Gastrocnemius medialis (tissue), 4 donors: ENCODE results near the gene FAM3D. TPM values are rescaled to one million over a fixed set of nuclear protein-coding genes. Genes with fewer than 3 reads are reported as not detected.

ENCODE experiments used
- ATAC-seq, 2 donors: fragments of 150-250 bp; one replicate each; pipeline ENCODE4 v1.9.1; 2016
- DNase-seq, 2 donors: peaks; one replicate each; pipeline ENCODE4 v3.0.0-alpha.2; 2019
- H3K27ac ChIP-seq, 4 donors: fragments of 200-600 bp; sonication (generic); 1 replicate in 1 of 4; 2 replicates in 3 of 4; pipeline ENCODE4 v1.5.1; 2016 to 2018; ENCODE audit warnings: mild to moderate bottlenecking in 2 of 4, moderate library complexity in 1 of 4
- H3K27me3 ChIP-seq, 3 donors: fragments of 200-600 bp; sonication (generic) in 2 of 3; 1 replicate in 1 of 3; 2 replicates in 2 of 3; pipeline versions ENCODE4 v1.5.1 to v1.6.0; 2016 to 2019; ENCODE audit warnings: mild to moderate bottlenecking in 1 of 3, moderate library complexity in 1 of 3
- H3K36me3 ChIP-seq, 2 donors: fragments of 200-600 bp; sonication (generic) in 1 of 2; one replicate each; pipeline ENCODE4 v1.5.1; 2017 to 2018
- H3K4me1 ChIP-seq, 2 donors: fragments of 200-600 bp; sonication (generic) in 1 of 2; one replicate each; pipeline ENCODE4 v1.5.1; 2016 to 2017; ENCODE audit warnings: mild to moderate bottlenecking in 2 of 2
- H3K4me3 ChIP-seq, 4 donors: fragments of 200-600 bp; sonication (generic) in 3 of 4; 1 replicate in 1 of 4; 2 replicates in 3 of 4; pipeline ENCODE4 v1.5.1; 2016 to 2019; ENCODE audit warnings: mild to moderate bottlenecking in 2 of 4
- H3K9me3 ChIP-seq, 3 donors: fragments of 200-600 bp; sonication (generic) in 2 of 3; 1 replicate in 1 of 3; 2 replicates in 2 of 3; pipeline ENCODE4 v1.5.1; 2016 to 2019
- POLR2A ChIP-seq, 2 donors: fragments of 450-650 bp; IDR thresholded peaks; one replicate each; pipeline ENCODE4 v1.6.1; 2017; ENCODE audit warnings: antibody characterized with exemption in 2 of 2, mild to moderate bottlenecking in 2 of 2, moderate library complexity in 2 of 2
- in situ Hi-C, 4 donors: fragments of 200-750 bp; cut with MboI; loops; one replicate each; pipeline versions ENCODE4 v1.15.0 to v1.8.0; 2017; ENCODE audit warnings: low sequenced_read_pairs in 4 of 4
- intact Hi-C: fragments of 100-400 bp; cut with DNase I; formaldehyde crosslinking; loops from one replicate; pipeline ENCODE4 v1.15.1; 2023; ENCODE audit warnings: low total_unique reads
- total RNA-seq, 4 donors: library from RNA; depleted of rRNA; stranded (reverse); fragments of >200 nt; gene quantifications; one replicate each; pipeline versions ENCODE4 v1.1.0 to v1.2.3, GENCODE V29; 2016
- TF ChIP-seq, protein P1 (sequence below), 5 experiments: fragments of 450-650 bp in 3 of 5; fragments of 200-600 bp in 2 of 5; sonication (generic) in 2 of 5; IDR thresholded peaks in 4 of 5; conservative IDR thresholded peaks in 1 of 5; 1 replicate in 4 of 5; 2 replicates in 1 of 5; pipeline ENCODE4 v1.5.1; 2016 to 2019; ENCODE audit warnings: antibody characterized with exemption in 5 of 5, mild to moderate bottlenecking in 3 of 5, moderate library complexity in 3 of 5

FAM3D gene
- total RNA-seq, 4 donors from 2014 or later = 0.83 TPM; not detected in 3

- intact Hi-C loops = no loop called here
- Histone ChIP-seq H3K9me3 (no peaks in the 10 kb centered on the region), H3K4me1 (peaks cover 6 to 19% of the 10 kb centered on the region in 2 donors), H3K36me3 (no peaks in the 10 kb centered on the region), H3K27ac (peak overlapping the region in 1 of 4 donors; percentile 13), H3K27me3 (peaks cover 0 to 2% (median 0%) of the 10 kb centered on the region in 3 donors), H3K4me3 (no peak overlapping the region)
- in situ Hi-C loops = no loop called here
- DNase-seq (peak; percentile 34 to 54), ATAC-seq (peak; percentile 72 to 81)
- no peak for TF ChIP-seq POLR2A (IDR thresholded peaks at IDR 0.05)
- TF ChIP-seq, protein P1, sequence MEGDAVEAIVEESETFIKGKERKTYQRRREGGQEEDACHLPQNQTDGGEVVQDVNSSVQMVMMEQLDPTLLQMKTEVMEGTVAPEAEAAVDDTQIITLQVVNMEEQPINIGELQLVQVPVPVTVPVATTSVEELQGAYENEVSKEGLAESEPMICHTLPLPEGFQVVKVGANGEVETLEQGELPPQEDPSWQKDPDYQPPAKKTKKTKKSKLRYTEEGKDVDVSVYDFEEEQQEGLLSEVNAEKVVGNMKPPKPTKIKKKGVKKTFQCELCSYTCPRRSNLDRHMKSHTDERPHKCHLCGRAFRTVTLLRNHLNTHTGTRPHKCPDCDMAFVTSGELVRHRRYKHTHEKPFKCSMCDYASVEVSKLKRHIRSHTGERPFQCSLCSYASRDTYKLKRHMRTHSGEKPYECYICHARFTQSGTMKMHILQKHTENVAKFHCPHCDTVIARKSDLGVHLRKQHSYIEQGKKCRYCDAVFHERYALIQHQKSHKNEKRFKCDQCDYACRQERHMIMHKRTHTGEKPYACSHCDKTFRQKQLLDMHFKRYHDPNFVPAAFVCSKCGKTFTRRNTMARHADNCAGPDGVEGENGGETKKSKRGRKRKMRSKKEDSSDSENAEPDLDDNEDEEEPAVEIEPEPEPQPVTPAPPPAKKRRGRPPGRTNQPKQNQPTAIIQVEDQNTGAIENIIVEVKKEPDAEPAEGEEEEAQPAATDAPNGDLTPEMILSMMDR (IDR thresholded peaks at IDR 0.05 in 4 of 5, conservative IDR thresholded peaks at IDR 0.05 in 1 of 5) = no peak
Measured at GRCh38 chr3:58608648-58609047, 57.9 kb downstream of the FAM3D start.

- peaks cover 6 to 19% of the 10 kb centered on the region in 2 donors for H3K4me1 ChIP-seq
- intact Hi-C loops (no loop called here), in situ Hi-C loops (no loop called here)
- no peak overlapping the region for H3K4me3 ChIP-seq
- no peaks in the 10 kb centered on the region for H3K36me3 ChIP-seq
- no peaks in the 10 kb centered on the region for H3K9me3 ChIP-seq
- ATAC-seq (no peak), DNase-seq (no peak)
- H3K27me3 ChIP-seq = peaks cover 0 to 2% (median 0%) of the 10 kb centered on the region in 3 donors
- no peak overlapping the region for H3K27ac ChIP-seq
- TF ChIP-seq, protein P1 (IDR thresholded peaks at IDR 0.05 in 4 of 5, conservative IDR thresholded peaks at IDR 0.05 in 1 of 5) = no peak
- no peak for TF ChIP-seq POLR2A (IDR thresholded peaks at IDR 0.05)
Measured at GRCh38 chr3:58607816-58608215, 58.8 kb downstream of the FAM3D start.

DNA sequence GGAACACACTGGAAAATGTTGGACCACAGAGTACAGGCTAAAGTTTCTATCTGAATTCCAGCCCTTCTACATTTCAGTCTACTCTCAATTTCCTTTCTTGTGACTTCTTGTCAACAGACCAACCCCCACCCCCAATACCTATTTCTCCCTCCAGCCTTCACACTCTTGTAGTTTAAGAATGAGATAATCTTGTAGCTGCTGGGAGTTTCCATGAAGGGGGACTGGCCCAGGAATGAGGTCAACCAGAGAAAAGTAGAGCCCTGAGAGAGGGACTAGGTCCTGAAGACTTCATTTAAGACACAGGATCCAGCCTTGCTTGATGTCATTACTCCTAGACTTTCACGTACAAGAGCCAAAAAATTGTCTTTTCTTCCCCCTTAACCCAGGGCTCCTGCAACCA is 59.9 kb downstream of the FAM3D start:
- intact Hi-C loops (no loop called here), in situ Hi-C loops (no loop called here)
- Histone ChIP-seq H3K9me3 (no peaks in the 10 kb centered on the region), H3K4me3 (no peak overlapping the region), H3K27me3 (peaks cover 0 to 2% (median 0%) of the 10 kb centered on the region in 3 donors), H3K36me3 (no peaks in the 10 kb centered on the region), H3K4me1 (peaks cover 6 to 19% of the 10 kb centered on the region in 2 donors), H3K27ac (no peak overlapping the region)
- DNase-seq = no peak
- no peak for TF ChIP-seq POLR2A (IDR thresholded peaks at IDR 0.05)
- TF ChIP-seq, protein P1 (IDR thresholded peaks at IDR 0.05 in 4 of 5, conservative IDR thresholded peaks at IDR 0.05 in 1 of 5) = no peak
- ATAC-seq = no peak

DNA sequence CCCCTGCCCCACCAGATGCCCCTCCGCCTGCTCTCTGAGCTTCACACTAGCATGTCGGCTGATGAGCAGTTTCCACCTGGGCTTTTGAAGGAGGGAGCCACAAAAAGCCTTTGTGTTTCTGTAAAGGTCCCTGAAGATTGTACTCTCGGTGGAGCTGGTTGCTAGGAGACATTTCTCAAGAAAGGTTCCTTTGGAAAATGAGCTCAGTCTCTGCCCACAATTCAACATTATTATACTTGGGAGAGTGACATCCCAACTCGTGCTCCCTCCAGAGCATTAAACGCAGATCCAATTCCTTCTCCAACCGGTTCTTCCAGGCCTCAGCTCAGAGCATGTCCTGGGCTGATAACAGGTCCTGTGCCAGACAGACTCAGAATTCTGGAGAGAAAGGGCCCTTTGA is 62.5 kb downstream of the FAM3D start:
- Histone ChIP-seq H3K4me3 (no peak overlapping the region), H3K9me3 (no peaks in the 10 kb centered on the region), H3K27ac (no peak overlapping the region), H3K4me1 (peaks cover 2 to 9% of the 10 kb centered on the region in 2 donors), H3K27me3 (peaks cover 0 to 2% (median 0%) of the 10 kb centered on the region in 3 donors), H3K36me3 (no peaks in the 10 kb centered on the region)
- no peak for DNase-seq
- ATAC-seq = no peak
- TF ChIP-seq, protein P1 (IDR thresholded peaks at IDR 0.05 in 4 of 5, conservative IDR thresholded peaks at IDR 0.05 in 1 of 5) = no peak
- no peak for TF ChIP-seq POLR2A (IDR thresholded peaks at IDR 0.05)
- in situ Hi-C loops (no loop called here), intact Hi-C loops (no loop called here)

DNA sequence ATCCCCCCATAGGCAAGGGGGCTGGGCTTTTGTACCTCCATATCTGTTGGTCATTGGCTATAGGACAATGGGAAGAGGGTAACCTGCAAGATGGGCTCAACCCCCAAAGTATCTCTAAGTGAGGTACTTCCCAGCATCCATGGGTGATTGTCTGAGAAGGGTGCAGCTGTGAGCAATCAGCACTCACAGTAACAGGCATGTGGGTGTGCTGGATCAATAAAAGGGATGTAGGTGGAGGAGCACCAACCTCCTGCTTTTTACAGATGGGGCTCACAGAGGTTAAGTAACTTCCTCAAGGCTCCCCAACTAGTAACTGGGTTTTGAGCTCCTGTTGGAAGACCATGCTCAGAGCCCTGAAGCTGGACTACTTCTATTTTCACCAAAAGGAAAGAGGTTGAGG is 63.0 kb downstream of the FAM3D start:
- H3K36me3 ChIP-seq = no peaks in the 10 kb centered on the region
- peaks cover 0 to 2% (median 0%) of the 10 kb centered on the region in 3 donors for H3K27me3 ChIP-seq
- H3K4me3 ChIP-seq = no peak overlapping the region
- in situ Hi-C loops = no loop called here
- TF ChIP-seq, protein P1 (IDR thresholded peaks at IDR 0.05 in 4 of 5, conservative IDR thresholded peaks at IDR 0.05 in 1 of 5) = no peak
- DNase-seq = no peak
- ATAC-seq = no peak
- intact Hi-C loops = no loop called here
- peaks cover 0 to 6% of the 10 kb centered on the region in 2 donors for H3K4me1 ChIP-seq
- H3K27ac ChIP-seq = no peak overlapping the region
- H3K9me3 ChIP-seq = no peaks in the 10 kb centered on the region
